H7 (cell line): ENCODE results near the gene NPR2. TPM values are rescaled to one million over a fixed set of nuclear protein-coding genes. Genes with fewer than 3 reads are reported as not detected.

Source experiments
- DNase-seq: peaks from one replicate; pipeline ENCODE4 v3.0.0; 2012
- H3K27me3 ChIP-seq: 2 replicates; pipeline ENCODE4 v1.6.0; 2011; ENCODE audit warnings: mild to moderate bottlenecking, low read length; ENCODE audit not compliant: control insufficient read depth, insufficient read depth
- H3K36me3 ChIP-seq: replicated peaks from 2 replicates; pipeline ENCODE4 v1.5.1; 2011; ENCODE audit warnings: low read length; ENCODE audit not compliant: control insufficient read depth, insufficient read depth
- H3K4me3 ChIP-seq: 2 replicates; pipeline ENCODE4 v1.5.1; 2011; ENCODE audit warnings: low read depth, mild to moderate bottlenecking, control low read depth, low read length, moderate library complexity; ENCODE audit not compliant: insufficient read depth
- total RNA-seq: library from RNA; depleted of rRNA; stranded (reverse); fragments of >200 nt; shearing (Covaris generic); gene quantifications from 2 replicates; pipeline ENCODE4 v1.2.3, GENCODE V29; 2014

NPR2 gene
- total RNA-seq, 1 experiment from 2014 or later: 6.4 TPM

GRCh38 chr9:35818341-35818740, 26.9 kb downstream of the NPR2 start:
- DNase-seq: no peak
- no peak overlapping the region for H3K4me3 ChIP-seq
- H3K36me3 ChIP-seq: no peaks in the 10 kb centered on the region
- H3K27me3 ChIP-seq: no peaks in the 10 kb centered on the region; the same call in 1 of the 2 replicates

- DNase-seq: no peak
- H3K27me3 ChIP-seq: no peaks in the 10 kb centered on the region; the same call in 1 of the 2 replicates
Measured at GRCh38 chr9:35820076-35820475, 28.7 kb downstream of the NPR2 start.

GRCh38 chr9:35822926-35823325, 31.5 kb downstream of the NPR2 start:
- Histone ChIP-seq H3K36me3 (no peaks in the 10 kb centered on the region), H3K4me3 (no peak overlapping the region), H3K27me3 (no peaks in the 10 kb centered on the region; the same call in 1 of the 2 replicates)
- no peak for DNase-seq

More at GRCh38 chr9:35820076-35820475, 28.7 kb downstream of the NPR2 start:
- H3K36me3 ChIP-seq: no peaks in the 10 kb centered on the region
- no peak overlapping the region for H3K4me3 ChIP-seq

- H3K36me3 ChIP-seq: no peaks in the 10 kb centered on the region
- H3K4me3 ChIP-seq: no peak overlapping the region
- DNase-seq: peak; percentile 73
- no peaks in the 10 kb centered on the region; the same call in 1 of the 2 replicates for H3K27me3 ChIP-seq
Measured at GRCh38 chr9:35826071-35826701, 34.8 kb downstream of the NPR2 start.

GRCh38 chr9:35827486-35827885, 36.1 kb downstream of the NPR2 start:
- DNase-seq: no peak
- Histone ChIP-seq H3K27me3 (no peaks in the 10 kb centered on the region; the same call in 1 of the 2 replicates), H3K4me3 (no peak overlapping the region), H3K36me3 (no peaks in the 10 kb centered on the region)

GRCh38 chr9:35828716-35829083, 37.3 kb downstream of the NPR2 start, which contains the start of gene FAM221B:
TSS of gene FAM221B (minus strand) at chr9:35828732. CDS start at chr9:35826161, 2,571 bp downstream.
- Histone ChIP-seq H3K36me3 (no peaks in the 10 kb centered on the region), H3K27me3 (no peaks in the 10 kb centered on the region; the same call in 1 of the 2 replicates), H3K4me3 (peak within 1 kb of the TSS; percentile 67)
- DNase-seq: peak; percentile 85

- H3K4me3 ChIP-seq: peak within 1 kb of the TSS; percentile 67
- DNase-seq: peak; percentile 98
- H3K27me3 ChIP-seq: no peaks in the 10 kb centered on the region; the same call in 1 of the 2 replicates
- no peaks in the 10 kb centered on the region for H3K36me3 ChIP-seq
Measured at GRCh38 chr9:35829084-35829763, 37.8 kb downstream of the NPR2 start, which contains the start of gene TMEM8B. TSS of gene TMEM8B (plus strand) at chr9:35829228. CDS start at chr9:35829448, 220 bp downstream.

GRCh38 chr9:35829764-35830096, 38.3 kb downstream of the NPR2 start:
- DNase-seq: no peak
- Histone ChIP-seq H3K36me3 (no peaks in the 10 kb centered on the region), H3K27me3 (no peaks in the 10 kb centered on the region; the same call in 1 of the 2 replicates)

GRCh38 chr9:35831040-35831439, 39.6 kb downstream of the NPR2 start:
- H3K27me3 ChIP-seq: no peaks in the 10 kb centered on the region; the same call in 1 of the 2 replicates
- H3K4me3 ChIP-seq: no peak overlapping the region
- no peak for DNase-seq
- H3K36me3 ChIP-seq: no peaks in the 10 kb centered on the region; the same call in 1 of the 2 replicates

More at GRCh38 chr9:35829764-35830096, 38.3 kb downstream of the NPR2 start:
- peak overlapping the region; percentile 67 for H3K4me3 ChIP-seq

GRCh38 chr9:35832814-35833213, 41.4 kb downstream of the NPR2 start:
- Histone ChIP-seq H3K4me3 (no peak overlapping the region), H3K36me3 (no peaks in the 10 kb centered on the region; the same call in 1 of the 2 replicates), H3K27me3 (no peaks in the 10 kb centered on the region; the same call in 1 of the 2 replicates)
- no peak for DNase-seq

GRCh38 chr9:35834260-35835215, 43.1 kb downstream of the NPR2 start:
- no peaks in the 10 kb centered on the region; the same call in 1 of the 2 replicates for H3K36me3 ChIP-seq
- H3K27me3 ChIP-seq: no peaks in the 10 kb centered on the region; the same call in 1 of the 2 replicates
- H3K4me3 ChIP-seq: no peak overlapping the region
- DNase-seq: no peak

GRCh38 chr9:35835216-35835632, 43.8 kb downstream of the NPR2 start:
- no peaks in the 10 kb centered on the region; the same call in 1 of the 2 replicates for H3K27me3 ChIP-seq
- H3K4me3 ChIP-seq: no peak overlapping the region
- peak; percentile 81 for DNase-seq
- H3K36me3 ChIP-seq: no peaks in the 10 kb centered on the region; the same call in 1 of the 2 replicates

GRCh38 chr9:35835766-35836165, 44.4 kb downstream of the NPR2 start:
- Histone ChIP-seq H3K4me3 (no peak overlapping the region), H3K36me3 (no peaks in the 10 kb centered on the region; the same call in 1 of the 2 replicates), H3K27me3 (no peaks in the 10 kb centered on the region; the same call in 1 of the 2 replicates)
- no peak for DNase-seq

GRCh38 chr9:35836595-35836994, 45.2 kb downstream of the NPR2 start:
- Histone ChIP-seq H3K4me3 (no peak overlapping the region), H3K27me3 (no peaks in the 10 kb centered on the region; the same call in 1 of the 2 replicates), H3K36me3 (no peaks in the 10 kb centered on the region; the same call in 1 of the 2 replicates)
- DNase-seq: no peak
